ENCODE measurements around the gene EFEMP2.

DNA sequence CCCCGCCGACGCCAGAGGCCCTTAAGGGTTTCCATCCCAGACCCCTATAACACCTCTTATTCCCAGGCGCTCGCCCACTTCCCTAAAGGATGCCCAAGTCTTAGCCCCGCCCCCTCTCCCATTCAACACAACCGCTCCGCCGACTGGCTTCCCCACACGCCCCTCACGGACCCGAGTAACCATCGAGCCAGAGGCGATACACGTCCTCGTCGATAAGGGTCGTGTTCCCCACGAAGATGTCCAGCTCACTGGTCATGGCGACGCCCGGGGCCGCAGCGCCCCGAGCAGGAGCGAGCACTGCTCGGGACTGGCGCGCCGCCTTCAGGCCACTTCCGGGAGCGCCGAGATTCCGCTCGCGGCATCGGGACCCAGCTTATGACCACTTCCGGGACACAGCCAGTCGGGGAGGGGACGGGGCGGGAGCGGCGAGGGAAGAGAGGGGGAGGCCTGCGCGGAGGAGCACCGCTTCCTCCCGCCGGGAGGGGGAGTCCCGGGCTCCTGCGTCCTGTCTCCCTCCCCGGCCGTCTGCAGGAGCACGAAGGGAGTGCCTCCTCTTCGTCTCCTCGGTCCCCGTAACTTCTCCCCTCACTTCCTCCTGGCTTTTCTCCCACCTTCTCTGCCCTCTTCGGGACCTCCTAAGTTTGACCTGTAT, 15.7 kb upstream of the EFEMP2 start, which contains the start of gene FIBP:
- TF ChIP-seq, protein P1, sequence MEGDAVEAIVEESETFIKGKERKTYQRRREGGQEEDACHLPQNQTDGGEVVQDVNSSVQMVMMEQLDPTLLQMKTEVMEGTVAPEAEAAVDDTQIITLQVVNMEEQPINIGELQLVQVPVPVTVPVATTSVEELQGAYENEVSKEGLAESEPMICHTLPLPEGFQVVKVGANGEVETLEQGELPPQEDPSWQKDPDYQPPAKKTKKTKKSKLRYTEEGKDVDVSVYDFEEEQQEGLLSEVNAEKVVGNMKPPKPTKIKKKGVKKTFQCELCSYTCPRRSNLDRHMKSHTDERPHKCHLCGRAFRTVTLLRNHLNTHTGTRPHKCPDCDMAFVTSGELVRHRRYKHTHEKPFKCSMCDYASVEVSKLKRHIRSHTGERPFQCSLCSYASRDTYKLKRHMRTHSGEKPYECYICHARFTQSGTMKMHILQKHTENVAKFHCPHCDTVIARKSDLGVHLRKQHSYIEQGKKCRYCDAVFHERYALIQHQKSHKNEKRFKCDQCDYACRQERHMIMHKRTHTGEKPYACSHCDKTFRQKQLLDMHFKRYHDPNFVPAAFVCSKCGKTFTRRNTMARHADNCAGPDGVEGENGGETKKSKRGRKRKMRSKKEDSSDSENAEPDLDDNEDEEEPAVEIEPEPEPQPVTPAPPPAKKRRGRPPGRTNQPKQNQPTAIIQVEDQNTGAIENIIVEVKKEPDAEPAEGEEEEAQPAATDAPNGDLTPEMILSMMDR (IDR thresholded peaks at IDR 0.05): peak in 5 of 7 experiments; percentile 85 to 97 (median 91)
- TF ChIP-seq POLR2A (IDR thresholded peaks at IDR 0.05) (peak in 2 of 4 donors; percentile 47 to 71), EP300 (IDR thresholded peaks at IDR 0.05) (no peak), POLR2AphosphoS5 (IDR thresholded peaks at IDR 0.05) (peak; percentile 49 to 97 (median 93))

Data from stomach (tissue), 4 donors.